GM20431 (cell line): ENCODE results near the gene GNPDA1.

ENCODE experiments used
- in situ Hi-C: fragments of 300-500 bp; cut with MseI, MboI; formaldehyde crosslinking; loops from one replicate; pipeline ENCODE4 v1.15.0; 2020; ENCODE audit warnings: low sequenced_read_pairs; ENCODE audit not compliant: unreplicated experiment

The GNPDA1 gene

DNA sequence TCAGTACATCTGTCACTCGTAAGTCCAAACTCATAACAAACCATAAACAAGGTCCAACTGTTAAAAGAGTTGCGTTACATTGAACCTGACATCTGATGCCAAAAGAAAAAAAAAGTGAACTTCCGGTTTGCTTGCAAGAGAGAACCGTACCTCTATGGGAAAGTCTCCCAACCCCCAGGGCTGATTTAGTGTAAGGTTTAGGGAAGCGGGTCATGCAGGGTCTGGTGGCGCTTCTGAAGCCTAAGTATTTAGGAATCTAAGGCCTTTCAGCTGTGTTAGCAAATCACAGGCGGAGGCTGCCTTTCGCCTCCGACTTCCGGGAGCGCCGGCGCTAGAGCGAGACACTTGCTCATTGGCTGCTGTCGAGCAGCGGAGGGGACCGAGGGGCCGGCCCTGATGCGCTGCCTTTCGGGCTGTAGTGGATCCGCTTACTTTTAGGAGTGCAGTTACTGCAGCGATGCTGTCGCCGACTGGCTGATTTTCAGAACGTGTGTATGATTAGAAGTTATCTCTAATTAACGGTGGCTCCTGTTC, 12.0 kb upstream of the GNPDA1 start:
- in situ Hi-C loops = no loop called here

DNA sequence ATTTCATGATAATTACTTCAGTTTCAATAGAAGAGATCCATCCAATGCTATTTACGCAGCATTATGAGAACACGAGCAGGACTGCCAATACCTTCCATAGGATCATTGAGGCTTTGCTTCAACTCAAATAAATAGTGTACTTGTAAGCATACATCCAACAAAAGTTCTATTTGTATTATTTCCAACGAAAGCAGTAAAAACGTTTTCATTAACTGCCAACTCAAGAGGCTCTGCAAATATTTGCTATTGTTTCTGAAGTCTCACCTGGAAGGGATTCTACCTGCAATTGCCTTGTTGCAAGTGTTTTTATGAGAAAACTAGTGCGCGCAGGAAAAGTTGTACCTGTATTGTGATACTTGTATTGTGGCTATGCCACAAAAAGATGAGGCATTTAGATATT, 11.0 kb upstream of the GNPDA1 start:
- in situ Hi-C loops = no loop called here

DNA sequence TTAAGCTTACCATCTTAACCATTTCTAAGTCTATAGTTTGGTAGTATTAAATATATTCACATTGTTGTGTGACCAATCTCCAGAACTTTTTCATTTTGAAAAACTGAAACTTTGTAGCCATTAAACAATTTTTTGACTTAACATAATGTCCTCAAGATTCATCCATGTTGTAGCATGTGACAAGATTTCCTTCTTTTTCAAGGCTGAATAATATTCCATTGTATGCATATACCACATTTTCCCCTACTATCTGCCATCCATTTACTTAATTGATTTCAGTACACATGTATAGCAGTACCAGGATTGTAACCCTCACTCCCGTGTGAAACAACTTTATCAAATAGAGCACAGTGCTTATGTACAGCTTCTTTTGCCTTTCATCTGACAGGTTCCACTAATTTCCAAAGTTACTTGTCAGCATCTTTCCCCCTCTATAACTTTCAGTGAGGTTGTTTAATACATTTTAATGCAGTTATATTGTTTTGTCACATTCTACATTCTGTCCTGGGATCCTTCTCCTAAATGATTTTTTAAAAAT, 7.4 kb upstream of the GNPDA1 start:
- in situ Hi-C loops = no loop called here

DNA sequence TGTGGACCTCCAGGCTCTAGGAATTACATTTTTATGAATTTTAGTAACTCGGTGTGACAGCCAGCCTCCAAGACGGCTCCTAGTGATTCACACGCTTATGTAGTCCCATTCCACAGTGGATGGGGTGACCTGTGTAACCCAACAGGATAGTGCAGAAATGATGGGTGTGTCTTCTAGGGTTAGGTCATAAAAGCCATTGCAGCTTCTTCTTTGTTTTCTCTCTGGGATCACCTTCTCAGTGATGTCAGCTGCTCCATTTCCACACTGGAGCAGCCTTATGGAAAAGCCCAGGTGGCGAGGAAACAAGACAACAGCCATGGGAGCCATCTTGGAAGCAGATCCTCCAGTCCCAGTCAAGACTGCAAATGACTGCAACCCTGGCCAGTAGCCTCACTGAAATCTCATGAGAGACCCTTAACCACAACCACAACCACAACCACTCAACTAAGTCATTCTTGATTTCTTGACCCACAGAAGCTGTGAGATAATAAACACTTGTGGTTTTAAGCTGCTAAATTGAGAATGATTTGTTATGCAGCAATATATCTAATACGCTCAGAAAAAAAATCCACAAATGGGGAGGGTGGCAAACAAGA, 5.1 kb upstream of the GNPDA1 start:
- in situ Hi-C loops = no loop called here

DNA sequence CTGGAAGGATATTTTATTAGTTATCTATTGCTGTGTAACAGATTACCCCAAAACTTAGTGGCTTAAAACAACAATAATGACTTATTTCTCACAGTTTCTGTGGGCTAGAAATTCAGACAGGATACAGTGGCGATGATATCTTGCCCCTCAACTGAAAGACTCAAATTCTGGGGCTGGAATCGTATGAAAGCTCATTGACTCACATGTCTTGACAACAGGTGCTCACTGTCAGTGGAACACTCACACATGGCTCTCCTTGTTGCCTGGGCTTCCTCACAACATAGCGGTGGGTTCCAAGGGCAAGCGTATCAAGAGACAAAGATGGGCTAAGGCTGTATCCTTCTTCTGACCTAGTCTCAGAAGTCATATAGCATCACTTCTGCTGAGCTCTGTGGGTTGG, 3.7 kb upstream of the GNPDA1 start:
- in situ Hi-C loops = no loop called here

DNA sequence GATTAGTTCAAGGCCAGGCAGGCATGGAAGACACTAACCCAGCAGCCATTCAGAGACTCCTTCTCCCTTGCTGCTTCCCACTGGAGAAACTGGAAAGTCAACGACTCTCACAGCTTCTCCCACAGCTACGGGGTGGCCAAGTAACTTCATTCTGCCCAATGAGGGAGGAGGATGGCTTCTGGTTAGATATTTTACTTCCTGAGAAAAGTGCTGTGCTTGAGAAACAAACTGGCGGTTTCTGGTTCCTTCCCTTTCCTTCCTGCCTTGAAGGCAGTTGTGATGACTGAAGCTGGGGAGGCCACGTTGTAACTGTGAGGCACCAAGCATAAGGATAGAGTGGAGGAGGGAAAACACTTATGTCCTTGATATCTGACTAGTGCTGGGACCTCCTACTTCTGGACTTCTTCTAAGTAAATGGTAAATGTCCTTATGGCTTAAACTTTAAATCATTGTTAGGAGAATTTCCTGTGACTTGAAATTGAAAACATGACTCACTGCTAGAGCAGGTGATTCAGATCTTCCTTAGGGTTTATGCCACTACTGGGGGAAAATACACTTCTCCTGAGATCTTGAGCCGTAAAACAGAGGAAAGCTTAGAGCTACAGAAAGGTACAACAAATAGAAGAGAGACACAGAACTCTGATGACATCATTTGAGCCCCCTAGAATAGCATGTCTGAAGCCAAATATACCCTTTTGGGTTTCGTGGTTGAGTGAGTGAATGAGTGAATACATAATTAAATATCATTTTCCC, 3.1 kb upstream of the GNPDA1 start:
- in situ Hi-C loops = no loop called here

DNA sequence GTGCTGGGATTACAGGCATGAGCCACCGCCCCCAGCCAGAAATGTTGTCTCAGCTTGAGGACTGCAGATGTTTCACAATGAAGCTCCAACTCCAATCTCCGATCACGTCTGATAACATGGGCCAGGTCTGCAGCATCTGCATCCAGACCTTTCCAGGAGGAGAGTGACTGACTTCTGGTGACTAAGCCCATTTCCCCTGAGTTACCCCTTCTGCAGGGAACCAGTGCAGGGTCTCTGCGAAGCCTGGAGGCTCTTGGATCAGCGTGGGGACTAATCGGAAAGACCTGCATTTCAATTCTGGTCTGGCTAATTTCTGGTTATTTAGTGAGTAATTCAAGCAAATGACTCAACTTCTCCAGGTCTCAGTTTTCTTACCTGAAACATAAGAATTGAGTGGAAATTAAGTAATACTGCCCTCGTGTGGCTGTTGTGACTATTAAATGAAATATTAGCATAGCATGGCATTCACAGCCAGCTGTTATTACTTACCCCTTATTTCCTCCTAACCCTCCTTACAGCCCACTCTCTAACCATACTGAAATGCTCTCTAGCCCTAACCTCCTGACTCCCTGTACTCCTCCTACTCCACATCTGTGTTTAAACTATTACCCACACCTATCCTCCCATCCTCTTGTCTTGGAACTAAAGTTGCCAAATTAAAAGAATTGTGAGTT, 2.2 kb upstream of the GNPDA1 start:
- in situ Hi-C loops = no loop called here

DNA sequence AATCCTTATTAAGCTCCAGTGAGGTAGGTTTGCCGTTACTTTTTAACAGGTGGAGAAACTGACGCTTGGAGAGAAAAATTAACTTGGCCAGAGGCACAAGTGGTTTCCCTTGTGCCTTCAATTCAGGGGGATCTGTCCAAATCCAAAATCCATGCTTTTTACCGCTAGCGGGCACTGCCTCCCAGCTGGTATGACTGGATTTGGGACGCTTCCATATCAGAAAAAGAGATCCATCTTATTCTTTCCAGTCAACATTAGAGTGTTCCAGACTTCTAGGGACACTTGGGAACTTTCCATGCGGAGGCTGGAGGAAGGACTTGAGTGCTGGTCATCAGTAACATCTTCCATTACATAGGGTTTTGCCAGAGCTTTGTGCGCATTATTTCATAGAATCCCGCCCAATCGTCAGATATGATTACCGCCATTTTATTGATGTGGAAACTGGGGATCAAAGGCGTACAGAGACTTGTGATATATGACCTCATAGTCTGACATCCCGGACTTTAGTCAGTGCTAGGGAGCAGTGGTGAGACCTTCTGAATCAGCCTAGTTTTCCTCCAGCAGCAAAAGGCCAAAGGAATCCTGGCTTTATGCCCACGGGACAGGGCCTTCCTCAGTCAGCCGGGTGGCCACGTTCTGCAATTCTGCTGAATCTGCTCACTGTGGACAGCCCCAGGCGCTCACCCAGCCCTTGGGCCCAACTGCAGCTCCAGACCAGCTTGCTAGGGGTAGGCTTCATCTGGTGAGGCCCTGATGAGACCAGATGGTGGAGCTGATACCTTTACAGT, 1.1 kb upstream of the GNPDA1 start:
- in situ Hi-C loops = no loop called here

DNA sequence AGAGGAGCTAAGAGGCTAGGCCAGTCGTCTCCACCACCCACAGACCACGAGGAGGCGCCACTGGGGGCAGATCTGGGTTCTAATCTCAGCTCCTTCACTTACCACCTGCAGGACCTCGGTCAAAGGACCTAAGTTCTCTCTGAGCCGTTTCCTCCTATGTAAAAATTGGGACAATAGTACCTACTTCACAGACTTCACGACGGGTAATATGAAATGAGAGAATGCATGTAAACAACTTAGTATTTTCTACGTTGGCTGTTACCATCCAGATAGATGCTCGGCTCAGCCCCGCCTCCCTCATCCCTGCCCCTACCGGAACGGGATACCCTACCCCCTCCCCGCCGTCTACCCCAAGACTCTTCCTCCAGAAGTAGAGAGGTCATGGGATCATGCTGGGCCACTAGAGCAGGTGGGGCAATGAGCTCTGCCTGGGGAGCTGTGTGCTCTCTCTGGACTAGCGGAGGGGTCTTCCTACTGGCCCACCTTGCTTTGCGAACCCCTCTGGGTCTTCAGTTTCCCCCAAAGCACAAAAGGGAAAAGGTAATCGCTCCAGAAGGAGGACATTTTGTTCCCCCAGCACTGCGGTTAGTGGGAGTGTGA, 541 bp downstream of the GNPDA1 start:
- in situ Hi-C loops = no loop called here

DNA sequence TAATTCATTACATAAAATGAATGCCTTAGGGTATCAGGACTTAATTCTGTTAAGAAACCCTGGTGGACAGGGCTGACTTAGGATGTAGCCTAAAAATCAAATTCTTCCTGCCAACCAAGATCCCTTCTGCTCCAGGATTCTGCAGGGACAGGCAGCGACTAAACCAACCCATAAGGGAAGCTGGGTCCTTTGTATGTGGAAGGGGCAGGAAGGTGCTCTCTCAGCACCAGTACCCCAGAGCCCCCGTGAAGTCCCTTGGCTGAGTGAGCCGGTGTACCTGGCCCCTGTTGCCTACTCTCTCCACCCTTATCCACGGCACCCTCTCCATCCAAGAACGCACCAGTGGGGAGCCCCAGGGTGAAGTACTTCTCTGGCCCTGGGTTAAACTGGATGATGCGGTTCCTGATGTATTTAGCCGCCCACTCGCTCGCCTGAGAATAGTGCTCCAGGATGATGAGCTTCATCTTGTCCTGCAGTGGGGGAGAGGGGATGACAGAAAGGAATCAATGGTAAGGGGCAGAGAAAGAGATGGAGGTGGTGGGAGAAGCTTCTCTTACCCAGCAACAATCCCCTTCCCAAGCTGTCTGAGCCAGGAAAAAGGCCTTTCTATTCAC, 1.1 kb downstream of the GNPDA1 start:
- in situ Hi-C loops = no loop called here

DNA sequence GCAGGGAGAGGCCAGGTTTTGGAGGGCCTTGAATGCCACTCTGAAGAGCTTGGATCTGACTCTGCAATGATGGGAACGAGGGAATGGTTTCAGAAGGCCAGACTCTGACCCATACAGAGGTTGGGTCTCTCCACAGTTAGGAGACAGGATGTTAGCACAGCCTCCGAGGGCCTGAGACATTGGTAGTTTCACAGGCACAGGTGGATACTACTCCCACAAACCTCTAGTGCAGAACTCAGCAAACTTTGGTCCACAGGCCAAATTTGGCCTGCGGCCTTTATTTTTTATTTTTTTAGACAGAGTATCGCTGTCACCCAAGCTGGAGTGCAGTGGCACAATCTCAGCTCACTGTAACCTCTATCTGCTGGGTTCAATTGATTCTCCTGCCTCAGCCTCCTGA, 2.9 kb downstream of the GNPDA1 start:
- in situ Hi-C loops = loop anchor here (10.0 kb wide), 1 partner anchor 115 kb away; no protein-coding TSS in a partner anchor

DNA sequence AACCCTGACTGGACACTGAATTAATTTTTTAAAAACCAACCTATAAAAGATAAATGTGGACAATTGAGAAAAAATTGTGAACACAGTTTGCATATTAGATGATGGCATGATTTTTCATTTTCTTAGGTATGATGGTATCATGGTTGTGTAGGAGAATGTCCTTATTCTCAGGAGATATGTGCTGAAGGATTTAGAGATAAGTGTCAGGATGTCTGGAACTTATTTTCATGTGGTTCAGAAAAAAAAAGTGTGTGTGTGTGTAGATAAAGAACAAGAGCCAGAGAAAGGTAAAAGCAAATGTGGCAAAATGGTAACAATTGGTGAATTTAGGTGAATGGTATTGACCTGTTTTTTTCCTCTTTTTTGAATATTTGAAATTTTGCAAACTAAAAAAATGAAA, 4.0 kb downstream of the GNPDA1 start:
- in situ Hi-C loops = loop anchor here (10.0 kb wide), 1 partner anchor 116 kb away; no protein-coding TSS in a partner anchor

DNA sequence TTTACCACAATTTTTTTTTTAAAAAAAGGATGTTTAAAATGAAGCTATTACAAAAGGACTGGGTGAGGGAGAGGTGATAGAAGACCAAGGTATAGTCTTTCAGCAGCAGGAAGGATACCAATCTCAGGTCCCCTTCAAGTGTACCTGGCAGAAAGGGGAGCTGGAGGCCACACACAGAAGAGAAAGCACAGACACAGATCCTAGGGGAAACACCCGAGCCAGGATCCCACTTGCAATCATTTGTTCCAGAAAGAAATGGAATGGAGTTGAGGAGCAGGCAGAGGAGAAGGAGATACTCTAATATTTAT, 5.6 kb downstream of the GNPDA1 start:
- in situ Hi-C loops = loop anchor here (10.0 kb wide), 1 partner anchor 118 kb away; no protein-coding TSS in a partner anchor

DNA sequence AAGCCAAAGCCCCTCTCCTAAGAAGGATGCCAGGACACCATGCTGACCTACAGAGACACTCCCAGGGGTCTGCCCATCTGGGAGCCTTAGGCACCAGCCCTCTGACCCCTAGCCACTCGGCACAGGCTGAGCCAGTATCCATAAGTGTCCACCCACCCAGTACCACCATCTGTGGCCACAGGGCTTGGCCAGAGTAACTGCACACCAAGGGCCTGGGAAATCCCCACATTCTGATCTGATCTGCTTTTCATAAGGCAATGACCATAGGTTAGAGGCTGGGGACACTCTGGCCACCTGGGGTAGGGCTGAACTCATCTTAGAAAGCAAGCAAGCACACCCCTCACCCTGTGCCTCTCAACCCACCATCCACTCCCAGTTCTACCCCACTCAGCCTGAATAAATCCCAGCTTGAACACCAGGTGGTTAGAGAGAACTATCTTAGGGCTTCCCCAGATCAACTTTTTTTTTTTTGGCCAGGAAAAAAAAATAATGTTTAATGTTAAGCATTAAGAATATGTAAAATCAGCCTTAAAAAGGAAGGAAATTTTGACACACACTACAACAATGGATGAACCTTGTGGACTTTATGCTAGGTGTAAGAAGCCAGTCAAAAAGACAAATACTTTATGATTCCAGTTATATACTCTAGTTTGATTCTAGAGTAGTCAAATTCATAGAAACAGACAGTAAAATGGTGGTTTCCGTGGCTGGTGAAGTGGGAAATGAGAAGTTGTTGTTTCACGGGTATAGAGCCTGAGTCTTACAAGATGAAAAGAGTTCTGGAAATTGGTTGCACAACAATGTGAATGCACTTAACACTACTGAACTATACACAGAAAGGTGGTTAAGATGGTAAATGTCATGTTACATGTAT, 6.2 kb downstream of the GNPDA1 start:
- in situ Hi-C loops = loop anchor here (10.0 kb wide), 1 partner anchor 118 kb away; no protein-coding TSS in a partner anchor

DNA sequence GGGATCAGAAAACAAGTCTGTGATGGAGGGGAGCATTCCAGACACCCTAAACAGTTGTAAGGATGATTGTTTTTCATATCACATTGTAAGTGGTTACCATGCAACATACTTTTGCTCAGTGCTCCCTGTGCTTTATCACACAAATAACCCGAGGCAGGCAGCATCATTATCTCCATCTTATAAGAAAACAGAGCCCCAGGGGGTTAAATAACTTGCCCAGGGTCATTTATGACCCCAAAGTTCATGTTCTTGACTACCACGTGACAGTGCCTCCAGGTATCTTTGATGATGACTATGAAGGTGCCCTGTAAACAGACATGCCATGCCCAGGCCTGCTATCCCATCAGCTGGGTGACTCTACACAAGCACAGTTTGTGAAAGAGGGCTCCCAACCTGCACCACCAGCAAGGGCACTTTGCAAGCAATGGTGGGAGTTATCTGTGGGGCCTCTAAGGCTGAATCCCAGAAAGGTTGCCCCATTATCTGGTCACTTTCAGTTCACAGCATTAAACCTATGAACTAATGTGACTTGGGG, 9.5 kb downstream of the GNPDA1 start:
- in situ Hi-C loops = loop anchor here (10.0 kb wide), 1 partner anchor 121 kb away; no protein-coding TSS in a partner anchor

DNA sequence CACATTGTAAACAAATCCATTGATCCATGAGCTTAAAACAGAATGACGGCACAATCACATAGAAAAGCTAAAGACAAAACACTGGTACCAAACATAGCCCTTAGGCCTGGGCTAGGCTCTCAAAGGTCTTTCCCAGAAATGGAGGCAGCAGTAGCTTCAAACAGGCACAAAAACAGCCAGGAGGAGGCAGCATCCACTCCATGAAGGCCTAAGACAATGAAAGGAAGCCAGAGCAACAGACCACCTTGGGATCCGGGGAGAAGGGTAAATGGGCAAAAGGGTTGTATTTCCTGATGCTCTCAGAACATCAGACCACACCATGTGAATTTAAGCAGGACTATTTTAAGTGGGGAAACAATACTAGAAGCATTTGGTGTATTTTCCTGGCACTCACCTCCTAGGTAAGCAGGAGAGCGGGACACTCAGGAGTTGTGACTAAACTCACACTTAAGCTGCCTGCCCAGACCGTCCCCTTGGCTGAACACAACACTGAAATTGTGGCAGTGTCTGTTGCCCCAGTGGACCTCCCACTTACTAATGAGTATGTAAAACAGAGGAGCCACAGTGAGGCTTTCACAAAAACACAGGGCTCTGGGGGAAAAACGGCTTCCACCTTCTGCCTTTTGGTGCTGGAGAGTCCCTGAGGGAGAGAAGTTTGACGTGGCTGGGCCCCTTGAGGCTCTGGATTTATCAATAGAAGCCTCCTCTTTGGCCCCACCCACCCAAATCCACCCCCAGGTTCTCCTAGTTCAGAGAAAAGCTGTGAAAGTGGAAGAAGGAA, 11.9 kb downstream of the GNPDA1 start:
- in situ Hi-C loops = loop anchor here (10.0 kb wide), 1 partner anchor 124 kb away; no protein-coding TSS in a partner anchor

DNA sequence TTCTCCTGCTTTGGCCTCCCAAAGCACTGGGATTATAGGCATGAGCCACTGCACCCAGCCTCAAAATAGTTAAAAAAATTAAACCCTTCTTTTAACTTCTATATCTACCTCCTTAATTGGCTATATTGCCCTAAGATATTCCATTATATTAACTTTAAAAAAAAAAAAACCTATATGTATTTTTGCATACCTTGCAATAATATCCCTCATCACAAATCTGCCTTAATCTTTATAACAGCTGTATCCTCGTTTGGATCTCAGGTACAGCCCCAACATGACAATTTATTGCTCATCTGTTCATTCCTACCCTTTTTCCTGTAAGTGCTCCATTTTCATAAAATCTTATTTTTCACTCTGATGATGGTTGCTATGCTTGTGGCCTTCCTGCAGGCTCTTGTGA, 12.7 kb downstream of the GNPDA1 start:
- in situ Hi-C loops = loop anchor here (10.0 kb wide), 1 partner anchor 125 kb away; no protein-coding TSS in a partner anchor
